Measurements from ENCODE around the gene DHX57.

Gene DHX57

GRCh38 chr2:38875576-38876367 lies at the start of gene DHX57, which contains the start of gene MORN2:
Gene DHX57 (minus strand): TSS chr2:38875934. CDS start chr2:38868405, 7,529 bp downstream.
Gene MORN2 (plus strand): TSS chr2:38875976.
- peak; percentile 62 to 66 for DNase-seq (ENCODE audit: low read depth in 1 of 2, low spot score in 1 of 2)

- DNase-seq (ENCODE audit: low read depth in 1 of 2, low spot score in 1 of 2), result no peak
These were observed 47.2 kb upstream of the DHX57 start for GRCh38 chr2:38922902-38923301.

GRCh38 chr2:38922389-38922788 lies 46.7 kb upstream of the DHX57 start:
- no peak for DNase-seq (ENCODE audit: low read depth in 1 of 2, low spot score in 1 of 2)

GRCh38 chr2:38912619-38913018 lies 36.9 kb upstream of the DHX57 start:
- no peak for DNase-seq (ENCODE audit: low read depth in 1 of 2, low spot score in 1 of 2)

DNA sequence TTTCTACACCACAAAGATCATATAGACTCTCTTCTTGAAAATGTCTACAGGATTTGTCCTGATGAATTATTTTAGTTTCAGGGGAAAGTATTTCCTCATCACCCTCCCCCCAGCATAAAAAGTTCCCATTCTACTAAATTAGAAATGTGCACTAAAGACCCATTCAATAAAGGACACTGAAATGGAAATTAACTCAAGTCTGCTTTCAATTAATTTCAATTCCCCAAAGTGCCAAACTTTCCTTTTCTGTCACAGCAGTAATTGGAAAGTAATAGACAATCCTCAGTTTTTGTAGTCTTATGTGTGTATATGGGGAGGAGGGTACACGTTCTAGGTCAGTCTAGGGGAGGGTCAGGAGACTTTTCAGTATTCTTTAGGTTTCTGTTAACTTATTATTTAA lies 35.5 kb upstream of the DHX57 start:
- DNase-seq (ENCODE audit: low read depth in 1 of 2, low spot score in 1 of 2), result no peak

DNA sequence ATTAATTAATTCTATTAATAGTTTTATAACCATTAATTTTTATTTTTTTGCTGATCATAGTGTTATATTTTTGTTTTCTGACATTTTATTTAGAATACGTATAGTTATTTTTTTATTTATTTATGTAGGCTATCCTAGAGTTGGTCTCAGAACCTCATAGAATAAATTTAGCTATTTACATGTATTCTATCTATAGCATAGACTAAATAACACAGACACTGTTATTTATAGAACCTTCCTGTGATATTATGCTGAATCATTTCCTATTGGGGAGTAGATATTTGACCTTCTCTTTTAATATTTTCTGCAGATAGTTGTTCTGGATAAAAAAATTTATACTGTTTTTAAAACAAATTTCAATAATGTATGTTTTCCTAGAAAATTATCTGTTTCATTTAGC lies 34.1 kb upstream of the DHX57 start:
- DNase-seq (ENCODE audit: low read depth in 1 of 2, low spot score in 1 of 2), result no peak

DNA sequence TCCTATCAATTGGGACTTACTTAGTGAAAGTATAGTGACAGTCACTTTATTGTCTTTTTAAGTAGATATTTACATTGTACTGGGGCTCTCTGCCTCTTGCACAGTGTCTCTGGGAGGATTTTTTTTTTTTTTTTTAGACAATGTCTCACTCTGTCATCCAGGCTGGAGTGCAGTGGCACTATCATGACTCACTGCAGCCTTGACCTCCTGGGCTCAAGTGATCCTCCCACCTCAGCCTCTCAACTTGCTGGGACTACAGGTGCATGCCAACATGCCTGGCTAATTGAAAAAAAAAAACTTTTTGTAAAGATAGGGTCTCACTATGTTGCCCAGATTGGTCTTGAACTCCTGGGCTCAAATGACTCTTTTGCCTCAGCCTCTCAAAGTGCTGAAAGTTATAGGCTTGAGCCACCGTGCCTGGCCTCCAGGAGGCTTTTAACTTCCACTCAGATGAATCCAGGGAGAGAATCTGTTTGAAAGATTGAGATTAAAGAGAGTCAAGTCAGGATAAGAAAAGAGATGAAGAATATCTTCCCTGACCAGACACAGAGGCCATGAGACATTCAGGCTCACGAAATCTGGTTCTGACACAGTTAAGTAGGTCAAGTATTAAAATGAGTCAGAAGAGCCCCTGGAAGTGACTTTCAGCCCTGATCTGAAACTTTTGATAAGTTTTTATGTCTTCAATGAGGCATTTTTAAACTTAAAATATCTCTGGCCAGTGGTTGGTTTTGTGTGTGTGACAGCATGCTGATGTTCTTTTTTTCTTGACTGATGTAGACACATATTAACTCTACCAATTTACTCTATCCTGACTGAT lies 32.2 kb upstream of the DHX57 start:
- no peak for DNase-seq (ENCODE audit: low read depth in 1 of 2, low spot score in 1 of 2)

- no peak for DNase-seq (ENCODE audit: low read depth in 1 of 2, low spot score in 1 of 2)
These were observed 31.5 kb upstream of the DHX57 start for GRCh38 chr2:38907242-38907641.

GRCh38 chr2:38905251-38905650 lies 29.5 kb upstream of the DHX57 start:
- DNase-seq (ENCODE audit: low read depth in 1 of 2, low spot score in 1 of 2), result no peak

GRCh38 chr2:38900726-38901125 lies 25.0 kb upstream of the DHX57 start:
- no peak for DNase-seq (ENCODE audit: low read depth in 1 of 2, low spot score in 1 of 2)

DNA sequence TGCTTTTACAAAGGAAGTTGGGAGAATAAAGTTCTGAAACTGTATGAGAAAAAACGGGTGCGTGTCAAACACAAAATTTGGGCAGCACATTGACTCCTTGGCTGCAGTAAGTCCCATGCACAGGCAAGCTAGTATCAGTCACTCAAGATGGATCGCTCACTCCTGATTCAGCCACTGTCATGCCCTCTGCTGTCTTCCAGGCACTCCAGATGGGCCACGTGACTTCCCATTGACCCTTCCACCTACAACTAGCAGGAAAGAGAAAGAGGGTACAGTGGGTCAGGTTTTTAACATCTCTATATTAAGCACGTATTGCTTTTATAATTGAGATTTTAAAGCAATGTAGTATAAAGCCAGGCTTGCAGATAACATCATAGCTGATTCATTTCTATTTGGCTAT lies 22.5 kb upstream of the DHX57 start:
- no peak for DNase-seq (ENCODE audit: low read depth in 1 of 2, low spot score in 1 of 2)

GRCh38 chr2:38892819-38893218 lies 17.1 kb upstream of the DHX57 start:
- DNase-seq (ENCODE audit: low read depth in 1 of 2, low spot score in 1 of 2), result no peak

GRCh38 chr2:38889575-38889974 lies 13.8 kb upstream of the DHX57 start, which contains the start of gene ARHGEF33:
Gene ARHGEF33 (plus strand): TSS chr2:38889875. CDS start chr2:38919448, 29,573 bp downstream.
- no peak for DNase-seq (ENCODE audit: low read depth in 1 of 2, low spot score in 1 of 2)

DNA sequence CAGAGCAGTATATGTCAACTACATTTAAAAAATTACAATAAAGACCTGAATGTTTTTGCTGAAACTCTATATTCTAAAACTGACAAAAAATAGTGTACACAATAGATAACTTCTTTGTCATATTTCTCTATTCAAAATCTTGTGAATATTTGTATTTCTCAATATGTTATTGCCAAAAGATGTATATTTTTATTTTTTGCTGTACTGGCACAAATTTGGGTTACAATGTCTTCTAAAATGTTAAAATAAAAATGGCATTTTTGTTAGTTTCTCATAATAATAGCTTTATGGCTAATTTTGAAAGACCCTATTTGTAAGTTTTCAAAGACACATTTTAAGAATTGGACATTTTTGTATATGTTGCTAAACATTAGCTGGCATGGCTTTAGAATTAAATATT lies 13.3 kb upstream of the DHX57 start:
- no peak for DNase-seq (ENCODE audit: low read depth in 1 of 2, low spot score in 1 of 2)

- no peak for DNase-seq (ENCODE audit: low read depth in 1 of 2, low spot score in 1 of 2)
These were observed 12.3 kb upstream of the DHX57 start for GRCh38 chr2:38887902-38888554.

- DNase-seq (ENCODE audit: low read depth in 1 of 2, low spot score in 1 of 2), result no peak
These were observed 11.6 kb upstream of the DHX57 start for GRCh38 chr2:38887347-38887746.

DNA sequence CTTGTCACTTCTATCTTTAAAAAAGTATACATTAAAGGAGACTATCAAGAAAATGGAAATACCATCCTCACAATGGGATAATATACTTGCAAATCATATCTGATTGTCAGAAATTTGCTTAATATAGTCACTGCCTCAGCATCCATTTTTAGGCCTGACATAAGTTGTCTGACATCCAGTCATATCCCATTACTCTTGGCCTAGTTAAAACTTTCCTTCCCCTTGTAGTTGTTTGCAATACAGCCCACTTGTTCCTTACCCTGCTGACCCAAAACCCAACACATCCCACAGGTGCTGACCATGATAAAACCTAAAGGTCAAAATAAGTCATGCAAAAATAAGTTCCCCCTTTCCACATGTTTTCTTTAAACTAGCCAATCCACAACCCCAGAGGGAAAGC lies 10.3 kb upstream of the DHX57 start:
- no peak for DNase-seq (ENCODE audit: low read depth in 1 of 2, low spot score in 1 of 2)

GRCh38 chr2:38876407-38876806 lies 673 bp upstream of the DHX57 start:
- no peak for DNase-seq (ENCODE audit: low read depth in 1 of 2, low spot score in 1 of 2)

DNA sequence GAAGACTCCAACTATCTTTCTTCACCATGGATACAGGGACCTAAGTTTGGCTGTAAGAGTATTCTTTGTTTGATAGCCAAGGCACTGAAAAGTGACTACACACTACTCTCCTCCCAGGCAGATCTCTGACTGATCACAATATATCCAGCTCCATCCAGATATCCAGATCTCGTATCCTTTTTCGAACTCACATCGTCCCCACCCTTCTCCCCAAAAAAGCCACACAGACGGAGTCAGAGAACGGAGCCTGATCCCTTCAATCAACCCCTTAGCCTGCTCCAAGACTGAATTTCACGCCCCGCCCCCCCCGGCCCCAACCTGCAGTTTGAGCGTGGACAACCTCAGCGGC lies 533 bp downstream of the DHX57 start:
- DNase-seq (ENCODE audit: low read depth in 1 of 2, low spot score in 1 of 2), result no peak

DNA sequence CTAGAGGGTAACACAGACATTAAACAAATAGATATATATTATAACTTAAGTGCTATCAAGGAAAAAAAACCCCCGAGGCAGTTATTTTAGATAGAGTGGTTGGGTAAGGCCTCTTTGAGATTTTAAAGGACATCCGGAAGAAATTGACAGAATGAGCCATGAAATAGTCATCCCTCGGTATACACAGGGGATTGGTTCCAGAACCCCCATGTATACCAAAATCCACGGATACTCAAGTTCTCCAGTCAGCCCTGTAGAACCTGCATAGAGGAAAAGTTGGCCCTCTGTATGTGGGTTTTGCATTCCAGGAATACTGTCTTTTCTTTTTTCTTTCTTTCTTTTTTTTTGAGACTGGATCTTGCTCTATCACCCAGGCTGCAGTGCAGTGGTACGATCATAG lies 2.0 kb downstream of the DHX57 start:
- no peak for DNase-seq (ENCODE audit: low read depth in 1 of 2, low spot score in 1 of 2)

DNA sequence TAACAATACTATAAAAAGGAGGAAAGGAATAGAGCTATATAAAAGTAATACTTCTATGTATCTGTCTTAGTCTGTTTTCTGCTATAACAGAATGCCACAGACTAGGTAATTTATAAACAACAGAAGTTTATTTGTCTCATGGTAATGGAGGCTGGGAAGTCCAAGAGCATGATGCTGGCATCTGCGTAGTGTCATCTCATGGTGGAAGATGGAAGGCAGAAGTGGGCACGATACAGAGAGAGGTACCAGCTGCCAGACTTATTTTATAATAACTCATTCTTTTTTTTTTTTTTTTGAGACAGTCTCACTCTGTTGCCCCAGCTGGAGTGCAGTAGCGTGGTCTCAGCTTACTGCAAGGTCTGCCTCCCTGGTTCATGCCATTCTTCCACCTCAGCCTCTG lies 4.3 kb downstream of the DHX57 start:
- no peak for DNase-seq (ENCODE audit: low read depth in 1 of 2, low spot score in 1 of 2)

Measured in activated T-helper 1 cell treated with anti-CD3 and anti-CD28 coated beads, Interleukin-2, amount 50 U/mL, for 16 hours (primary cell).